Endothelial cell (in vitro differentiated cells): ENCODE measurements around the gene HLCS. TPM values are rescaled to one million over a fixed set of nuclear protein-coding genes. Genes with fewer than 3 reads are reported as not detected.
A peak's percentile ranks its signal among the peaks of the same experiment; 100 is the strongest.

Source experiments
- DNase-seq: peaks from one replicate; pipeline ENCODE4 v3.0.0; 2021; ENCODE audit warnings: low spot score
- H3K27ac Mint-ChIP-seq: one replicate; pipeline ENCODE4 v1.8.0; 2021; ENCODE audit warnings: mixed read lengths, inconsistent platforms; ENCODE audit not compliant: unreplicated experiment
- H3K27me3 Mint-ChIP-seq: one replicate; pipeline ENCODE4 v1.8.0; 2021; ENCODE audit warnings: mild to moderate bottlenecking, moderate library complexity, mixed read lengths, inconsistent platforms; ENCODE audit not compliant: unreplicated experiment
- H3K36me3 Mint-ChIP-seq: one replicate; pipeline ENCODE4 v1.8.0; 2021; ENCODE audit warnings: mild to moderate bottlenecking, low read depth, mixed read lengths, inconsistent platforms; ENCODE audit not compliant: unreplicated experiment
- H3K4me1 Mint-ChIP-seq: one replicate; pipeline ENCODE4 v1.8.0; 2021; ENCODE audit warnings: mild to moderate bottlenecking, mixed read lengths, inconsistent platforms; ENCODE audit not compliant: unreplicated experiment
- H3K4me3 Mint-ChIP-seq: one replicate; pipeline ENCODE4 v1.8.0; 2021; ENCODE audit warnings: mild to moderate bottlenecking, mixed read lengths, inconsistent platforms; ENCODE audit not compliant: unreplicated experiment
- H3K9me3 Mint-ChIP-seq: one replicate; pipeline ENCODE4 v1.8.0; 2021; ENCODE audit warnings: mixed read lengths, inconsistent platforms; ENCODE audit not compliant: unreplicated experiment
- CTCF ChIP-seq: fragments of 200-600 bp; sonication (generic); IDR thresholded peaks from one replicate; pipeline ENCODE4 v1.5.0; 2021; ENCODE audit warnings: antibody characterized with exemption; ENCODE audit not compliant: unreplicated experiment
- total RNA-seq: library from RNA; stranded (reverse); fragmentation: NEBNext Ultra II Directional; extraction: Animal tissue kit (Norgen Biotek cat#: 25700); gene quantifications from one replicate; pipeline ENCODE4 v1.2.1, GENCODE V29; 2021; ENCODE audit not compliant: unreplicated experiment

Gene HLCS
- total RNA-seq, 1 donor from 2014 or later, result 97.4 TPM

- peak; percentile 7 for DNase-seq
- no peak for TF ChIP-seq CTCF
- H3K9me3 Mint-ChIP-seq, result no peaks in the 10 kb centered on the region
- peak overlapping the region; percentile 51 for H3K4me3 Mint-ChIP-seq
- no peak overlapping the region for H3K27ac Mint-ChIP-seq
- H3K36me3 Mint-ChIP-seq, result peaks cover 16% of the 10 kb centered on the region
- H3K4me1 Mint-ChIP-seq, result peaks cover 43% of the 10 kb centered on the region
- peaks cover 37% of the 10 kb centered on the region for H3K27me3 Mint-ChIP-seq
Observed at GRCh38 chr21:36703626-36704280, 262.7 kb downstream of the HLCS start.

- Mint-ChIP-seq H3K9me3 (no peaks in the 10 kb centered on the region), H3K4me1 (peaks cover 39% of the 10 kb centered on the region), H3K4me3 (no peak overlapping the region), H3K27me3 (peaks cover 33% of the 10 kb centered on the region), H3K36me3 (peaks cover 16% of the 10 kb centered on the region), H3K27ac (no peak overlapping the region)
- DNase-seq, result no peak
- no peak for TF ChIP-seq CTCF
Observed at GRCh38 chr21:36703123-36703522, 263.3 kb downstream of the HLCS start.

GRCh38 chr21:36702622-36702968, 263.9 kb downstream of the HLCS start:
- no peak for DNase-seq
- peak overlapping the region; percentile 33 for H3K4me3 Mint-ChIP-seq
- no peak overlapping the region for H3K27ac Mint-ChIP-seq
- H3K4me1 Mint-ChIP-seq, result peaks cover 38% of the 10 kb centered on the region
- peaks cover 16% of the 10 kb centered on the region for H3K36me3 Mint-ChIP-seq
- H3K27me3 Mint-ChIP-seq, result peaks cover 33% of the 10 kb centered on the region
- no peak for TF ChIP-seq CTCF
- H3K9me3 Mint-ChIP-seq, result no peaks in the 10 kb centered on the region

GRCh38 chr21:36701756-36702621, 264.5 kb downstream of the HLCS start:
- no peak for TF ChIP-seq CTCF
- DNase-seq, result peak; percentile 8
- Mint-ChIP-seq H3K27ac (no peak overlapping the region), H3K9me3 (no peaks in the 10 kb centered on the region), H3K36me3 (peaks cover 16% of the 10 kb centered on the region), H3K4me3 (peak overlapping the region; percentile 81), H3K4me1 (peaks cover 34% of the 10 kb centered on the region), H3K27me3 (peaks cover 33% of the 10 kb centered on the region)
